ENCODE data around the gene DUSP8.

DUSP8 gene

DNA sequence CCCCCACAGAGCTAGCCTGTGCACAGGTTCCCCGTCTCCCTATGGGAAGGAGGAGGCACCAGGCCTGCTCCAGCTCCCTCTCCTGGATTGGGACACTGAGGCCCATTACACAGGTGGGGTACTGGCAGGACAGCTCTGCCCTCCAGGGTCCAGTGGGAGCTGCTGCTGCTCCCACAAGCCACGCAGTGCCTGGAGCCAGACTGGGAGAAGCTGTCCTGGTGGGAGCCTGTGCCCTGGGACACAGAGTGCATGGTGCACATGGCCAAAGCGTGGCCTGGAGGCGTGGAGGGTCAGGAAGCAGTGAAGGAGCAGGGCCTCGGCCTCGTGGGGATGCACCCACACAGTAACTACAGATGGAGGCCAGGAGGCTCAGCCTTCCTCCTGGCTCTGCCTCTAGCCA, 27.5 kb downstream of the DUSP8 start:
- Histone ChIP-seq H3K9ac (ENCODE audit: insufficient read length) (no peak overlapping the region), H3K9me3 (ENCODE audit: low read depth, low read length) (no peaks in the 10 kb centered on the region), H3K27ac (no peak overlapping the region), H3K4me3 (no peak overlapping the region), H3K36me3 (ENCODE audit: insufficient read depth, low read length) (no peaks in the 10 kb centered on the region)
- TF ChIP-seq POLR2AphosphoS5 (IDR thresholded peaks at IDR 0.05; ENCODE audit: borderline replicate concordance, low read depth, low read length) (no peak), FOXP2 (optimal IDR thresholded peaks at IDR 0.05; ENCODE audit: control extremely low read depth, extremely low read length, insufficient read depth) (no peak), EZH2 (IDR thresholded peaks at IDR 0.05) (no peak)
- DNase-seq (ENCODE audit: low read depth, low spot score): no peak

DNA sequence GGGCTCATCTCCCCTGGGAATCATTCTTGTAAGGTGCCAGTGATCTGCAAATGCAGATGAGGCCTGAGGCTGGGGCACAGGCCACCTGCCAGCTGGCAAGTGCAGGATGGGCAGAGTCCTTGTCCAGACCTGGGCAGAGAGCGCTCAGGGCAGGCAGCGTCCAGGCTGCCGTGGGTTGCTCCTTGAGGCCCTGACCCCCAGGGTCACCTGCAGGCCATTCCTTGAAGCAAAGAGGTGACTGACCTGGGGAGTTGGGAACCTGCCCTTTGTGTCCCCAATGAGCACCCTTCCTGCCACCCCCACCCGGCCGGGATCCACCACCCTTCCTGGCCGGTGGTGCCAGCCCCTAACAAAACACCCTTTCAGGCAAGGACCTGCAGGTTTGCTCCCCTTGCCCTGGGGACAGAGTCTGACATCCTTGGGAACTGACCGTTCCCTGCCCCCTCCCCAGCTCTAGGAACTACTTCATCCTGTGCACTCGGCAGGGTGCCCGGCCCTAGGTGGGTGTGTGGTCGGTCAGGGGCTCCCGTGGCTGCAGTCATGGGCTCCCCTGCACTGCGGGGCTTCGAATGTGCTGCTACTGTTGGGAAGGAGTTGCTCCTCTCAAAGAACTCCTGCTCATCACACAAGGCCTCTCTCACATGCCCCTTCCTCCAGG, 28.3 kb downstream of the DUSP8 start:
- H3K36me3 ChIP-seq (ENCODE audit: insufficient read depth, low read length): no peaks in the 10 kb centered on the region
- no peak for DNase-seq (ENCODE audit: low read depth, low spot score)
- no peak overlapping the region for H3K4me3 ChIP-seq
- H3K9ac ChIP-seq (ENCODE audit: insufficient read length): no peak overlapping the region
- no peak overlapping the region for H3K27ac ChIP-seq
- no peaks in the 10 kb centered on the region for H3K9me3 ChIP-seq (ENCODE audit: low read depth, low read length)
- no peak for TF ChIP-seq EZH2 (IDR thresholded peaks at IDR 0.05)
- no peak for TF ChIP-seq POLR2AphosphoS5 (IDR thresholded peaks at IDR 0.05; ENCODE audit: borderline replicate concordance, low read depth, low read length)
- no peak for TF ChIP-seq FOXP2 (optimal IDR thresholded peaks at IDR 0.05; ENCODE audit: control extremely low read depth, extremely low read length, insufficient read depth)

DNA sequence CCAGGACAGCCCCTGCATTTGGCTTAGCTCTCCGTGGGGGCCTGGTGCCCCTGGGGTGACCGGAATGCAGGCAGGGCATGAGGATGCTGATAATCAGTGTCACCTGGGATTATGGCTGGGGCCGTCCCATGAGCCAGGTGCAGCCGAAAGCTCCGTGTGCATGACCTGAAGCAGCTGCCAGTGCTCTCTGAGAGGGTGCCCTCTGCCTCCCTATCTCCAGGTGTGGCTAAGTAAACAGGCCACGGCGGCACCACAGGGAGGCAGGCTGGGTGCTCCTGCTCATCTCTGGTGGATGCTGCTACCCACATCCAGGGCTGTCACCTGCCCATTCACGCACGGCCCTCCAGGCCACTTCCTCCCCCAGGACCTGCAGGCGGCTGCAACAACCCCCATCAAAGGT, 29.8 kb downstream of the DUSP8 start:
- Histone ChIP-seq H3K36me3 (ENCODE audit: insufficient read depth, low read length) (no peaks in the 10 kb centered on the region), H3K9me3 (ENCODE audit: low read depth, low read length) (no peaks in the 10 kb centered on the region), H3K9ac (ENCODE audit: insufficient read length) (no peak overlapping the region), H3K27ac (no peak overlapping the region), H3K4me3 (no peak overlapping the region)
- TF ChIP-seq EZH2 (IDR thresholded peaks at IDR 0.05) (no peak), POLR2AphosphoS5 (IDR thresholded peaks at IDR 0.05; ENCODE audit: borderline replicate concordance, low read depth, low read length) (no peak), FOXP2 (optimal IDR thresholded peaks at IDR 0.05; ENCODE audit: control extremely low read depth, extremely low read length, insufficient read depth) (no peak)
- no peak for DNase-seq (ENCODE audit: low read depth, low spot score)

DNA sequence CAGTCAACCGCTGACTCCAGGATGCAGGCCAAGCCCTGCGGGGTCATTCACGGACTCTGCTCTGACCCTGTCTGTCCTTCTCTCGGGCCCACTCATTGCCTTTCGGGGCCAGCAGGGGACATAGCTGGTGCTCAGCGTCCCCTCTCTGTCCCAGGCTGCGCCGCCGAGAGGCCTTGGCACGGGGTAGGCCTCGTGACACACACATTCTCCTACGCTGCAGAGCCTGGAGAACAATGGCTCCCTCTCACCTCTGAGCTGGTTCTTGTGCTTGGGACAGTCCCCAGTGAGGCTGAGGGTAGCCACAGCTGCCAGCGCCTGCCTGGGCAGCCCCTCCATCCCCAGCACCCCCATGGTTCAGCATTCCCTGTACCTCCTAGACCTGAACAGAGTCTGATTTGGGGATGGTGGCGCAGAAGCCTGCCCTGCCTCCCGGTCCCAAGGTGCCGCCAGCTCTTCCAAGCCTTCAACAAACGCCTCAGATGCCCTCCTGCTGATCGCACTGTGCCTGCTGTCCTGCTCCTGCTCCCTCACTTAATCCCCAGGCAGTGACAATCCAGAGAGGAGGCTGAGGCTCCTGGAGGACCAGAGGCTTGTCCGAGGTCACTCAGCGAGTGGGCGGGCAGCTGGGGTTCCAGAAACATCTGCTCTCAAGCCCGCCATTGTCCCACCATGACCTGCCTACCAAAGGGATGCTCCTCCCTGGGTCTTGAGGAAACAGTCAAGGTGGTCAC, 30.4 kb downstream of the DUSP8 start:
- Histone ChIP-seq H3K4me3 (no peak overlapping the region), H3K27ac (no peak overlapping the region), H3K36me3 (ENCODE audit: insufficient read depth, low read length) (no peaks in the 10 kb centered on the region), H3K9ac (ENCODE audit: insufficient read length) (no peak overlapping the region), H3K9me3 (ENCODE audit: low read depth, low read length) (no peaks in the 10 kb centered on the region)
- no peak for DNase-seq (ENCODE audit: low read depth, low spot score)
- no peak for TF ChIP-seq EZH2 (IDR thresholded peaks at IDR 0.05)
- TF ChIP-seq POLR2AphosphoS5 (IDR thresholded peaks at IDR 0.05; ENCODE audit: borderline replicate concordance, low read depth, low read length): no peak
- no peak for TF ChIP-seq FOXP2 (optimal IDR thresholded peaks at IDR 0.05; ENCODE audit: control extremely low read depth, extremely low read length, insufficient read depth)

DNA sequence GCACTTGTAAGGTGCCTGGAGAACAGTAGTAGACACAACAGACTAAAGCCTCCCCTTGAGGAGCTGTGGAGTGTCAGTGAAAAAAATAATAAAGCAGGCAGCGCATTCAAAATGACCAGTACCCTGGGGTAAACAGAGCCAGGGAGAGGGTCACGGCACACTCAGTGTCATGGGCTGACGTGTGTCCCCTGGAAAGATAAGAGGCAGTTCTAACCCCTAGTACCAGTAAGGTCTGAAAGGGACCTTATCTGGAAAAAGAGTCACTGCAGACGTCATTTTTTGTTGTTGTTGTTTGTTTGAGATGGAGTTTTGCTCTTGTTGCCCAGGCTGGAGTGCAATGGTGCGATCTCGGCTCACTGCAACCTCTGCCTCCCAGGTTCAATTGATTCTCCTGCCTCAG, 32.0 kb downstream of the DUSP8 start:
- no peaks in the 10 kb centered on the region for H3K36me3 ChIP-seq (ENCODE audit: insufficient read depth, low read length)
- no peak overlapping the region for H3K4me3 ChIP-seq
- no peak for DNase-seq (ENCODE audit: low read depth, low spot score)
- H3K9ac ChIP-seq (ENCODE audit: insufficient read length): no peak overlapping the region
- TF ChIP-seq EZH2 (IDR thresholded peaks at IDR 0.05): no peak
- no peak for TF ChIP-seq POLR2AphosphoS5 (IDR thresholded peaks at IDR 0.05; ENCODE audit: borderline replicate concordance, low read depth, low read length)
- no peak for TF ChIP-seq FOXP2 (optimal IDR thresholded peaks at IDR 0.05; ENCODE audit: control extremely low read depth, extremely low read length, insufficient read depth)
- H3K27ac ChIP-seq: no peak overlapping the region
- H3K9me3 ChIP-seq (ENCODE audit: low read depth, low read length): no peaks in the 10 kb centered on the region

DNA sequence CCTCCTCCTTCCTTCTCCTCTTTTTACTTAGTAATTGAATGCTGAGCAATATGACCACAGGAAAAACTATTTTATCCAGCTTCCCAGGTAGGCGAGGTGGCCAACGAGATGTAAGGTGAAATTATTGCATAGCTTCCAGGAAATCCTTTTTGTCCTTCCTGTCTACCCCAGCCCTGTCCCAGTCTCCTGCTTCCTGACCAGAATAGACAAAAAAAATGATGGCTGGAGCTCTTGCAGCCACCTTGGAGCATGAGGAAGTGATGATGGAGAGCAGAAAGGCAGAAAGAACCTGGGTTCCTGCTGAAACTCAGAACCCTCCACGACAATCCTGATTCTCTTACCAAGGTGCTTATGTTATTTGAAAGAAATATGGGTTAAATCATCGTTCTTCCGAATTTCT, 33.9 kb downstream of the DUSP8 start:
- Histone ChIP-seq H3K9ac (ENCODE audit: insufficient read length) (no peak overlapping the region), H3K4me3 (no peak overlapping the region), H3K27ac (no peak overlapping the region), H3K36me3 (ENCODE audit: insufficient read depth, low read length) (no peaks in the 10 kb centered on the region), H3K9me3 (ENCODE audit: low read depth, low read length) (no peaks in the 10 kb centered on the region)
- TF ChIP-seq FOXP2 (optimal IDR thresholded peaks at IDR 0.05; ENCODE audit: control extremely low read depth, extremely low read length, insufficient read depth): no peak
- TF ChIP-seq EZH2 (IDR thresholded peaks at IDR 0.05): no peak
- no peak for TF ChIP-seq POLR2AphosphoS5 (IDR thresholded peaks at IDR 0.05; ENCODE audit: borderline replicate concordance, low read depth, low read length)
- no peak for DNase-seq (ENCODE audit: low read depth, low spot score)

DNA sequence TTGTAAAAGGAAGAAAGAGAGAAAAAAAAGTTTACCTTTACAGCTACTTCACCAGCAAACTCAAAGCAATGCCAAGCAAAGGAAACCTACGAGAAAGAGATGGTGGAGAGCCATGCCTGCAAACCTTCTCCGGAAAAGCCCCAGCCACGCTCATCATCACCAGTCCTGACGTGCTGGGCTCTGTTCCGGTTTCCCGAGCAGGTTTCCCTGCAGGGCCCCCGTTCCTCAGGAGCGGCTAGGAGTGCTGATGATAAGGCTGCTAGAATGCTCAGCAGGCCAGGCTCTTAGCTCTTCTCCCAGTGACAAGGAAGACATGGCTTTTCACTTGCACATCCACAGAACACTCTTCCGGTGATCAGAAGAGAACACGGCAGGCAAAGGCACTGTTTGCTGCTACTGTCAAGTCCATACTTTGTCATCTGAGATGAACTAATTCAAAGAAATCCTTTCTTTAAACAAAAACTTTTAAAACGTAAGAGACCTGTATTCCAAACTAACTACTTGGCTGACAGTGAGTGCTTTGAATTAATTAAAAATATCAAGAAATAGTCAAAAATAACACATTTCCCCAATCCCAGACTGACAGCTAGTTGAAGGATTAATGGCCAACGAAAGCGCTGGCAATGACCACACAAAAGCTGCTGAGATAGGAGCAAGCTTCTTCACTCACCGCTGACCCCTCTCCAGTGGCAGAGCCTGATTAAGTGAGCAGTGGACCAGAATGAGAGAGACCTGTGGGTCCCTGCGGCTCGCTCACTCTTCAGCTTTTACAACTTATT, 35.8 kb downstream of the DUSP8 start:
- Histone ChIP-seq H3K4me3 (no peak overlapping the region), H3K9ac (ENCODE audit: insufficient read length) (no peak overlapping the region), H3K27ac (no peak overlapping the region), H3K36me3 (ENCODE audit: insufficient read depth, low read length) (no peaks in the 10 kb centered on the region), H3K9me3 (ENCODE audit: low read depth, low read length) (no peaks in the 10 kb centered on the region)
- DNase-seq (ENCODE audit: low read depth, low spot score): no peak
- no peak for TF ChIP-seq POLR2AphosphoS5 (IDR thresholded peaks at IDR 0.05; ENCODE audit: borderline replicate concordance, low read depth, low read length)
- TF ChIP-seq EZH2 (IDR thresholded peaks at IDR 0.05): no peak
- no peak for TF ChIP-seq FOXP2 (optimal IDR thresholded peaks at IDR 0.05; ENCODE audit: control extremely low read depth, extremely low read length, insufficient read depth)

DNA sequence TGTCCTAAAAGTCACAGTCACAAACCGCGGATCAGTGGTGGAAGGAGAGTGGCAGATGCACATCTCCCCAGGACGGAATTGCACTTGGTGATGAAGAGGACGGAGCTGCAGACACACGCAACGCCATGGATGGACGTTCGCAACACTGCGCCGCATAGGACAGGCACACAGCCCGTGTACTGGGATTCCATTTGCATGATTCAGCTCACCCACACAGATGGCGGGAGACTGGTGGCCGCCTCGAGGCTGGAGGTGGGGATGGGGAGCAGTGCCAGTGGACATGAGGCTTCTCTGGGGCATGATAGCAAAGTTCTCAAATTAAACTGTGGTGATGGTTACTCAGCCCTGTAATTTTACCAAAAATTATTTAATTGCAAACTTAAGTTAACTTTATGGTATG, 37.4 kb downstream of the DUSP8 start:
- Histone ChIP-seq H3K27ac (no peak overlapping the region), H3K9me3 (ENCODE audit: low read depth, low read length) (no peaks in the 10 kb centered on the region), H3K36me3 (ENCODE audit: insufficient read depth, low read length) (no peaks in the 10 kb centered on the region), H3K4me3 (no peak overlapping the region), H3K9ac (ENCODE audit: insufficient read length) (no peak overlapping the region)
- no peak for DNase-seq (ENCODE audit: low read depth, low spot score)
- no peak for TF ChIP-seq FOXP2 (optimal IDR thresholded peaks at IDR 0.05; ENCODE audit: control extremely low read depth, extremely low read length, insufficient read depth)
- no peak for TF ChIP-seq POLR2AphosphoS5 (IDR thresholded peaks at IDR 0.05; ENCODE audit: borderline replicate concordance, low read depth, low read length)
- TF ChIP-seq EZH2 (IDR thresholded peaks at IDR 0.05): no peak
